Liver (tissue), 3 donors: ENCODE data around the gene SCAP.

Source experiments
- ATF3 ChIP-seq: IDR thresholded peaks from 2 replicates; pipeline ENCODE4 v1.6.1; 2016; ENCODE audit warnings: antibody characterized with exemption
- CTCF ChIP-seq: fragments of 150-350 bp; IDR thresholded peaks from 2 replicates; pipeline ENCODE4 v1.5.1; 2017; ENCODE audit warnings: improper control_type of control experiment, low read depth, low read length; ENCODE audit not compliant: missing input control
- FOXA1 ChIP-seq: IDR thresholded peaks from 2 replicates; pipeline ENCODE4 v1.6.1; 2016; ENCODE audit warnings: antibody characterized with exemption
- GABPA ChIP-seq, 2 donors: IDR thresholded peaks in 1 of 2; conservative IDR thresholded peaks in 1 of 2; 2 replicates each; pipeline ENCODE4 v1.6.1; 2016; ENCODE audit warnings: antibody characterized with exemption in 2 of 2, mild to moderate bottlenecking in 1 of 2, moderate library complexity in 1 of 2
- HNF4A ChIP-seq, 2 donors: conservative IDR thresholded peaks; 2 replicates each; pipeline ENCODE4 v1.6.1; 2016; ENCODE audit warnings: antibody characterized with exemption in 2 of 2, mild to moderate bottlenecking in 2 of 2
- HNF4G ChIP-seq: IDR thresholded peaks from 2 replicates; pipeline ENCODE4 v1.6.1; 2016; ENCODE audit warnings: antibody characterized with exemption
- JUND ChIP-seq, 2 donors: IDR thresholded peaks; 2 replicates each; pipeline ENCODE4 v1.6.1; 2016; ENCODE audit warnings: antibody characterized with exemption in 2 of 2
- MAX ChIP-seq: IDR thresholded peaks from 2 replicates; pipeline ENCODE4 v1.6.1; 2016; ENCODE audit warnings: antibody characterized with exemption
- RAD21 ChIP-seq, 2 donors: IDR thresholded peaks; 2 replicates each; pipeline ENCODE4 v1.6.1; 2016; ENCODE audit warnings: antibody characterized with exemption in 2 of 2, mild to moderate bottlenecking in 2 of 2
- REST ChIP-seq: IDR thresholded peaks from 2 replicates; pipeline ENCODE4 v1.6.1; 2016; ENCODE audit warnings: antibody characterized with exemption, mild to moderate bottlenecking
- SP1 ChIP-seq: IDR thresholded peaks from 2 replicates; pipeline ENCODE4 v1.6.1; 2018; ENCODE audit warnings: antibody characterized with exemption, mild to moderate bottlenecking
- TAF1 ChIP-seq: conservative IDR thresholded peaks from 2 replicates; pipeline ENCODE4 v1.6.1; 2016; ENCODE audit warnings: antibody characterized with exemption, mild to moderate bottlenecking
- YY1 ChIP-seq: IDR thresholded peaks from 2 replicates; pipeline ENCODE4 v1.6.1; 2016; ENCODE audit warnings: antibody characterized with exemption, mild to moderate bottlenecking
- donor health status: healthy.
- donor health status: healthy.

GRCh38 chr3:47495886-47496285 is 20.1 kb upstream of the SCAP start:
- no peak for TF ChIP-seq CTCF
- no peak for TF ChIP-seq RAD21 (IDR thresholded peaks at IDR 0.05)
- no peak for TF ChIP-seq REST
- TF ChIP-seq YY1, result no peak
- TF ChIP-seq SP1, result no peak
- TF ChIP-seq TAF1, result no peak
- TF ChIP-seq JUND (IDR thresholded peaks at IDR 0.05), result no peak
- TF ChIP-seq HNF4A (conservative IDR thresholded peaks at IDR 0.05), result no peak
- TF ChIP-seq FOXA1, result no peak
- no peak for TF ChIP-seq GABPA (IDR thresholded peaks at IDR 0.05 in 1 of 2, conservative IDR thresholded peaks at IDR 0.05 in 1 of 2)
- TF ChIP-seq MAX, result no peak
- no peak for TF ChIP-seq HNF4G
- TF ChIP-seq ATF3, result no peak
